Psoas muscle (tissue), 8 donors: ENCODE results near the gene TMEM186. TPM values are rescaled to one million over a fixed set of nuclear protein-coding genes. Genes with fewer than 3 reads are reported as not detected.

Experiments
- ATAC-seq, 4 donors: fragments of 200-7000 bp; cut with Tn5 transposase; one replicate each; pipeline ENCODE4 v1.9.1; 2020; ENCODE audit warnings: moderate library complexity in 3 of 4, mild to moderate bottlenecking in 2 of 4
- DNase-seq, 2 donors: peaks; one replicate each; pipeline ENCODE4 v3.0.0-alpha.2; 2020
- H3K27ac ChIP-seq: fragments of 200-600 bp; one replicate; pipeline ENCODE4 v1.8.0; 2022
- H3K27me3 ChIP-seq, 3 donors: fragments of 200-600 bp in 1 of 3; one replicate each; pipeline versions ENCODE4 v1.6.1 to v1.8.0; 2013 to 2022; ENCODE audit warnings: low read length in 2 of 3, mild to moderate bottlenecking in 2 of 3, moderate library complexity in 1 of 3; ENCODE audit not compliant: insufficient read depth in 3 of 3
- H3K36me3 ChIP-seq, 2 donors: fragments of 200-600 bp in 1 of 2; one replicate each; pipeline versions ENCODE4 v1.6.1 to v1.8.0; 2013 to 2022; ENCODE audit warnings: low read depth in 1 of 2, mild to moderate bottlenecking in 1 of 2, moderate library complexity in 1 of 2; ENCODE audit not compliant: insufficient read depth in 1 of 2
- H3K4me1 ChIP-seq: fragments of 200-600 bp; one replicate; pipeline ENCODE4 v1.8.0; 2022
- H3K4me3 ChIP-seq: fragments of 200-600 bp; one replicate; pipeline ENCODE4 v1.8.0; 2022; ENCODE audit warnings: mild to moderate bottlenecking
- H3K9me3 ChIP-seq: fragments of 200-600 bp; one replicate; pipeline ENCODE4 v1.8.0; 2022
- CTCF ChIP-seq: fragments of 200-600 bp; IDR thresholded peaks from one replicate; pipeline ENCODE4 v1.8.0; 2022; ENCODE audit warnings: antibody characterized with exemption
- WGBS, 3 donors: extraction: QIAGEN DNeasy Blood & Tissue Kit; methylation state at CpG; one replicate each; pipeline versions ENCODE4 v1.1.6 to v1.1.7; 2013; 5-methylcytosine and 5-hydroxymethylcytosine counted together
- intact Hi-C, 2 donors: fragments of 100-400 bp; cut with DNase I; formaldehyde crosslinking; loops; one replicate each; pipeline versions ENCODE4 v1.11.0 to v1.14.2; 2022
- polyA plus RNA-seq, 3 donors: library from polyadenylated mRNA; stranded (reverse); fragments of 200-250 nt; gene quantifications; one replicate each; pipeline ENCODE4 v1.2.3, GENCODE V29; 2013
- total RNA-seq, 4 donors: library from RNA; stranded (reverse); fragmentation: NEBNext Ultra II Directional in 2 of 4; extraction: Animal tissue kit (Norgen Biotek cat#: 25700) in 2 of 4; gene quantifications; one replicate each; pipeline versions ENCODE4 v1.2.1 to v1.2.4, GENCODE V29; 2021 to 2023
- donor health status: healthy with polysubstance abuse.
- donor health status: DM: no; HTN: no; CAD: no; lungs with moderate emphysema.
- donor health status: Bipolar disorder and iron deficiency.
- donor health status: healthy.
- donor health status: DM: yes; HTN: yes; CAD: no.
- donor health status: DM: no; HTN: no; CAD: no.
- donor health status: DM: no; HTN: no; CAD: no.
- donor health status: DM: yes; HTN: yes; CAD: no.

The TMEM186 gene
- total and polyA plus RNA-seq, 7 donors, result 10.6 to 28.1 (median 14.4) TPM

- Histone ChIP-seq H3K9me3 (no peaks in the 10 kb centered on the region), H3K4me3 (no peak overlapping the region), H3K36me3 (peaks cover 0 to 31% of the 10 kb centered on the region in 2 donors), H3K27ac (no peak overlapping the region), H3K27me3 (no peaks in the 10 kb centered on the region), H3K4me1 (no peaks in the 10 kb centered on the region)
- no peak for TF ChIP-seq CTCF
- WGBS, 3 donors, result 92 to 100% (median 96%) methylated on average over 1 of the region's 1 CpG
- no peak for ATAC-seq
- DNase-seq, result no peak
- intact Hi-C loops, result no loop called here
Observed at GRCh38 chr16:8775359-8775758, 22.1 kb downstream of the TMEM186 start.

- no peak overlapping the region for H3K27ac ChIP-seq
- whole genome bisulfite sequencing, 3 donors, result 87 to 92% (median 92%) methylated on average over 11 of the region's 11 CpGs
- no peaks in the 10 kb centered on the region for H3K4me1 ChIP-seq
- H3K9me3 ChIP-seq, result no peaks in the 10 kb centered on the region
- H3K4me3 ChIP-seq, result no peak overlapping the region
- DNase-seq (no peak), ATAC-seq (no peak)
- no peaks in the 10 kb centered on the region for H3K27me3 ChIP-seq
- intact Hi-C loops, result no loop called here
- TF ChIP-seq CTCF, result no peak
- H3K36me3 ChIP-seq, result peaks cover 0 to 31% of the 10 kb centered on the region in 2 donors
Observed at GRCh38 chr16:8774208-8774607, 23.2 kb downstream of the TMEM186 start.

GRCh38 chr16:8773537-8773936 is 23.9 kb downstream of the TMEM186 start:
- ATAC-seq (no peak), DNase-seq (no peak)
- no peaks in the 10 kb centered on the region for H3K27me3 ChIP-seq
- no peaks in the 10 kb centered on the region for H3K4me1 ChIP-seq
- TF ChIP-seq CTCF, result no peak
- no peak overlapping the region for H3K4me3 ChIP-seq
- H3K36me3 ChIP-seq, result peaks cover 0 to 31% of the 10 kb centered on the region in 2 donors
- WGBS, 3 donors, result 72 to 78% (median 74%) methylated on average over 3 of the region's 3 CpGs
- intact Hi-C loops, result no loop called here
- no peaks in the 10 kb centered on the region for H3K9me3 ChIP-seq
- no peak overlapping the region for H3K27ac ChIP-seq

GRCh38 chr16:8768692-8769091 is 28.7 kb downstream of the TMEM186 start:
- Histone ChIP-seq H3K4me1 (no peaks in the 10 kb centered on the region), H3K27ac (no peak overlapping the region), H3K9me3 (no peaks in the 10 kb centered on the region), H3K36me3 (peaks cover 0 to 12% of the 10 kb centered on the region in 2 donors), H3K4me3 (no peak overlapping the region), H3K27me3 (no peaks in the 10 kb centered on the region)
- ATAC-seq (no peak), DNase-seq (no peak)
- intact Hi-C loops, result no loop called here
- no peak for TF ChIP-seq CTCF
- 77 to 83% (median 78%) methylated on average over 12 of the region's 12 CpGs for WGBS, 3 donors

GRCh38 chr16:8768283-8768682 is 29.2 kb downstream of the TMEM186 start:
- Histone ChIP-seq H3K27ac (no peak overlapping the region), H3K4me3 (no peak overlapping the region), H3K36me3 (peaks cover 0 to 8% of the 10 kb centered on the region in 2 donors), H3K27me3 (no peaks in the 10 kb centered on the region), H3K9me3 (no peaks in the 10 kb centered on the region), H3K4me1 (no peaks in the 10 kb centered on the region)
- intact Hi-C loops, result no loop called here
- WGBS, 3 donors, result 94% methylated on average over 12 of the region's 12 CpGs
- no peak for DNase-seq
- no peak for TF ChIP-seq CTCF
- ATAC-seq, result no peak
